GM23338 (cell line): ENCODE measurements around the gene CFAP300. TPM values are rescaled to one million over a fixed set of nuclear protein-coding genes. Genes with fewer than 3 reads are reported as not detected.

ENCODE experiments used
- ATAC-seq: fragments of 200-7000 bp; cut with Tn5 transposase; 3 replicates; pipeline ENCODE4 v1.9.1; 2020
- DNase-seq: peaks from one replicate; pipeline ENCODE4 v3.0.0-alpha.2; 2015; ENCODE audit warnings: low spot score
- H2AFZ ChIP-seq: fragments of 200-600 bp; sonication (generic); 2 replicates; pipeline ENCODE4 v1.8.0; 2016; ENCODE audit warnings: antibody characterized with exemption, mild to moderate bottlenecking, moderate library complexity
- H3F3A ChIP-seq: fragments of 200-600 bp; sonication (generic); replicated peaks from 2 replicates; pipeline ENCODE4 v1.8.0; 2017; ENCODE audit warnings: antibody characterized with exemption, mixed run types, low read depth
- H3K27ac ChIP-seq: fragments of 200-600 bp; sonication (generic); 2 replicates; pipeline ENCODE4 v1.6.1; 2016; ENCODE audit warnings: low read depth
- H3K27me3 ChIP-seq: fragments of 200-600 bp; sonication (generic); 2 replicates; pipeline ENCODE4 v1.8.0; 2016; ENCODE audit warnings: mild to moderate bottlenecking, mixed run types, moderate library complexity; ENCODE audit not compliant: insufficient read depth
- H3K36me3 ChIP-seq: fragments of 200-600 bp; sonication (generic); 2 replicates; pipeline ENCODE4 v1.8.0; 2016; ENCODE audit warnings: mild to moderate bottlenecking; ENCODE audit not compliant: insufficient read depth
- H3K4me1 ChIP-seq: fragments of 200-600 bp; sonication (generic); 2 replicates; pipeline ENCODE4 v1.8.0; 2016; ENCODE audit warnings: mild to moderate bottlenecking, moderate library complexity; ENCODE audit not compliant: insufficient read depth
- H3K4me2 ChIP-seq: fragments of 200-600 bp; sonication (generic); 2 replicates; pipeline ENCODE4 v1.7.1; 2017; ENCODE audit warnings: mixed run types
- H3K4me3 ChIP-seq: fragments of 200-600 bp; sonication (generic); 2 replicates; pipeline ENCODE4 v1.6.1; 2016; ENCODE audit warnings: mixed run types
- H3K79me2 ChIP-seq: fragments of 200-600 bp; sonication (generic); replicated peaks from 2 replicates; pipeline ENCODE4 v1.8.0; 2017; ENCODE audit warnings: mild to moderate bottlenecking; ENCODE audit not compliant: insufficient read depth
- H3K9me2 ChIP-seq: fragments of 200-600 bp; sonication (generic); 2 replicates; pipeline ENCODE4 v1.8.0; 2017; ENCODE audit not compliant: insufficient read depth
- H4K20me1 ChIP-seq: fragments of 200-600 bp; sonication (generic); replicated peaks from 2 replicates; pipeline ENCODE4 v1.8.0; 2017; ENCODE audit warnings: mild to moderate bottlenecking; ENCODE audit not compliant: insufficient read depth
- H3K27ac Mint-ChIP-seq: 2 replicates; pipeline ENCODE4 v1.8.0; 2020; ENCODE audit warnings: inconsistent platforms, mild to moderate bottlenecking, moderate library complexity, mixed read lengths
- H3K27me3 Mint-ChIP-seq: 3 replicates; pipeline ENCODE4 v1.8.0; 2022; ENCODE audit warnings: low read depth, mild to moderate bottlenecking, moderate library complexity, mixed read lengths, inconsistent platforms; ENCODE audit not compliant: insufficient read depth, poor library complexity
- H3K36me3 Mint-ChIP-seq: 3 replicates; pipeline ENCODE4 v1.8.0; 2021; ENCODE audit warnings: low read depth, mild to moderate bottlenecking, inconsistent platforms, moderate library complexity, mixed read lengths
- H3K4me1 Mint-ChIP-seq: 3 replicates; pipeline ENCODE4 v1.8.0; 2020; ENCODE audit warnings: mild to moderate bottlenecking, inconsistent platforms, mixed read lengths
- H3K4me3 Mint-ChIP-seq: 3 replicates; pipeline ENCODE4 v1.8.0; 2021; ENCODE audit warnings: moderate library complexity, mild to moderate bottlenecking, inconsistent platforms, mixed read lengths
- H3K9me3 Mint-ChIP-seq: 3 replicates; pipeline ENCODE4 v1.8.0; 2020; ENCODE audit warnings: moderate library complexity, mild to moderate bottlenecking, inconsistent platforms, mixed read lengths
- CREB1 ChIP-seq: fragments of 250-450 bp; sonication (Bioruptor Pico); IDR thresholded peaks from 2 replicates; pipeline ENCODE4 v1.5.0; 2020; ENCODE audit warnings: low read depth, mild to moderate bottlenecking, moderate library complexity
- EZH2 ChIP-seq: fragments of 200-600 bp; sonication (generic); IDR thresholded peaks from one replicate; pipeline ENCODE4 v1.8.0; 2017; ENCODE audit warnings: antibody characterized with exemption, mild to moderate bottlenecking, low read depth; ENCODE audit not compliant: unreplicated experiment
- EZH2phosphoT487 ChIP-seq: fragments of 200-600 bp; sonication (generic); IDR thresholded peaks from one replicate; pipeline ENCODE4 v1.8.1; 2018; ENCODE audit warnings: antibody characterized with exemption; ENCODE audit not compliant: unreplicated experiment
- JUNB ChIP-seq: IDR thresholded peaks from one replicate; pipeline ENCODE4 v1.6.1; 2016; ENCODE audit warnings: antibody characterized with exemption; ENCODE audit not compliant: unreplicated experiment
- NANOG ChIP-seq: IDR thresholded peaks from 2 replicates; pipeline ENCODE4 v1.6.1; 2016; ENCODE audit warnings: antibody characterized with exemption, borderline replicate concordance
- POLR2AphosphoS5 ChIP-seq: IDR thresholded peaks from 2 replicates; pipeline ENCODE4 v1.6.1; 2016; ENCODE audit warnings: antibody characterized with exemption, low read depth
- STAT1 ChIP-seq: IDR thresholded peaks from one replicate; pipeline ENCODE4 v1.6.1; 2016; ENCODE audit warnings: antibody characterized with exemption; ENCODE audit not compliant: unreplicated experiment
- ZNF114 ChIP-seq: fragments of 250-450 bp; sonication (Bioruptor Pico); IDR thresholded peaks from 2 replicates; pipeline ENCODE4 v1.5.0; 2020; ENCODE audit warnings: mild to moderate bottlenecking, moderate library complexity
- ZNF331 ChIP-seq: fragments of 250-450 bp; sonication (Bioruptor Pico); IDR thresholded peaks from 2 replicates; pipeline ENCODE4 v1.5.0; 2020; ENCODE audit warnings: low read depth, mild to moderate bottlenecking, moderate library complexity
- polyA plus RNA-seq: library from polyadenylated mRNA; unstranded; fragments of >200 nt; fragmentation: Nextera tagmentation; extraction: Ambion mirVana; gene quantifications from 2 replicates; pipeline ENCODE4 v1.2.1, GENCODE V29; 2016
- total RNA-seq: library from RNA; depleted of rRNA; stranded (reverse); fragments of >200 nt; shearing (Covaris generic); gene quantifications from 2 replicates; pipeline ENCODE4 v1.2.3, GENCODE V29; 2014
- TF ChIP-seq, protein P1 (sequence below): IDR thresholded peaks from one replicate; pipeline ENCODE4 v1.6.1; 2018; ENCODE audit warnings: antibody characterized with exemption; ENCODE audit not compliant: unreplicated experiment
- TF ChIP-seq, protein P2 (sequence below): IDR thresholded peaks from 2 replicates; pipeline ENCODE4 v1.6.1; 2016; ENCODE audit warnings: antibody characterized with exemption
- TF ChIP-seq, protein P3 (sequence below): fragments of 250-450 bp; sonication (Bioruptor Pico); IDR thresholded peaks from 2 replicates; pipeline ENCODE4 v1.5.0; 2020; ENCODE audit warnings: mild to moderate bottlenecking, moderate library complexity
- TF ChIP-seq, protein P4 (sequence below), 2 experiments: fragments of 200-600 bp in 1 of 2; sonication (generic) in 1 of 2; conservative IDR thresholded peaks; 2 replicates each; pipeline versions ENCODE4 v1.5.1 to v1.6.1; 2016 to 2017; ENCODE audit warnings: antibody characterized with exemption in 2 of 2, low read depth in 2 of 2, mild to moderate bottlenecking in 2 of 2, moderate library complexity in 1 of 2

Gene CFAP300
- total and polyA plus RNA-seq, 2 experiments from 2014 or later: 1.4 to 6.0 TPM

DNA sequence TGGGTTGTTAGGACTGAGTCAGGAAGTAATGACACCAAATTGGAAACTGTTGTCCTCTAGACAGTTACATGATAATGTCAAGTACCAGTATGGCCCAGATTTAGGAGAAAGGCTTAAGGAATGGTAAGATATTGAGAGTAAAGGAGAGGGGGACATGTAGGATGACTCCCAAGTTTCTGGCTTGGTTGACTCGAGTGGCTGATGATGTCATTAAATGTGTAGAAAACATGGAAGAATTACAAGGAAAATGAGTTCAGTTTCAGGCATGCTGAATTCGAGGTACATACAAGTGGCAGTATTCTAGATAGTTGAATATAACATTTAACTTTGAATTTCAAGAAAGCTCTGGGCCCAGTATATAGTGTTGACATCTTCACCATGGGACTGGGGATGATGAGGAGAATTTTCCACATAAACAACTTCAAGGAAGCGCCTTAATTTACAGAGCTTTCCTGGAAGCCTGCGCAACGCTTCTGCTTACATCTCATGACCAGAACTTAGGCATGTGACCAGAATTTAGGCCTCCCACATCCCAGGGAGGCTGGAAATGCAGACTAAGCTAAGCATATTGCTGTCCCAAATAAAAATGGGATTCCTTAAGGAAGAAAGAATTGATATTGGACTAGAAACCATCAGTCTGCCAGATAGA lies 3.8 kb downstream of the CFAP300 start:
- Mint-ChIP-seq H3K9me3 (no peaks in the 10 kb centered on the region), H3K27ac (no peak overlapping the region), H3K27me3 (peaks cover 5% of the 10 kb centered on the region), H3K36me3 (no peaks in the 10 kb centered on the region), H3K4me1 (peaks cover 12% of the 10 kb centered on the region), H3K4me3 (no peak overlapping the region)
- no peaks in the 10 kb centered on the region for H3K79me2 ChIP-seq
- H3K27ac ChIP-seq: no peak overlapping the region
- no peak overlapping the region for H3K4me3 ChIP-seq
- no peak overlapping the region for H2AFZ ChIP-seq
- DNase-seq: no peak
- no peak for ATAC-seq
- H3K27me3 ChIP-seq: peaks cover 12% of the 10 kb centered on the region
- TF ChIP-seq CREB1 (CRISPR knock-in tag) (no peak), EZH2 (no peak), ZNF114 (CRISPR knock-in tag) (no peak), EZH2phosphoT487 (no peak), POLR2AphosphoS5 (no peak), NANOG (no peak), ZNF331 (CRISPR knock-in tag) (no peak), JUNB (no peak), STAT1 (no peak)
- TF ChIP-seq, protein P1, sequence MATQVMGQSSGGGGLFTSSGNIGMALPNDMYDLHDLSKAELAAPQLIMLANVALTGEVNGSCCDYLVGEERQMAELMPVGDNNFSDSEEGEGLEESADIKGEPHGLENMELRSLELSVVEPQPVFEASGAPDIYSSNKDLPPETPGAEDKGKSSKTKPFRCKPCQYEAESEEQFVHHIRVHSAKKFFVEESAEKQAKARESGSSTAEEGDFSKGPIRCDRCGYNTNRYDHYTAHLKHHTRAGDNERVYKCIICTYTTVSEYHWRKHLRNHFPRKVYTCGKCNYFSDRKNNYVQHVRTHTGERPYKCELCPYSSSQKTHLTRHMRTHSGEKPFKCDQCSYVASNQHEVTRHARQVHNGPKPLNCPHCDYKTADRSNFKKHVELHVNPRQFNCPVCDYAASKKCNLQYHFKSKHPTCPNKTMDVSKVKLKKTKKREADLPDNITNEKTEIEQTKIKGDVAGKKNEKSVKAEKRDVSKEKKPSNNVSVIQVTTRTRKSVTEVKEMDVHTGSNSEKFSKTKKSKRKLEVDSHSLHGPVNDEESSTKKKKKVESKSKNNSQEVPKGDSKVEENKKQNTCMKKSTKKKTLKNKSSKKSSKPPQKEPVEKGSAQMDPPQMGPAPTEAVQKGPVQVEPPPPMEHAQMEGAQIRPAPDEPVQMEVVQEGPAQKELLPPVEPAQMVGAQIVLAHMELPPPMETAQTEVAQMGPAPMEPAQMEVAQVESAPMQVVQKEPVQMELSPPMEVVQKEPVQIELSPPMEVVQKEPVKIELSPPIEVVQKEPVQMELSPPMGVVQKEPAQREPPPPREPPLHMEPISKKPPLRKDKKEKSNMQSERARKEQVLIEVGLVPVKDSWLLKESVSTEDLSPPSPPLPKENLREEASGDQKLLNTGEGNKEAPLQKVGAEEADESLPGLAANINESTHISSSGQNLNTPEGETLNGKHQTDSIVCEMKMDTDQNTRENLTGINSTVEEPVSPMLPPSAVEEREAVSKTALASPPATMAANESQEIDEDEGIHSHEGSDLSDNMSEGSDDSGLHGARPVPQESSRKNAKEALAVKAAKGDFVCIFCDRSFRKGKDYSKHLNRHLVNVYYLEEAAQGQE: no peak
- TF ChIP-seq, protein P2, sequence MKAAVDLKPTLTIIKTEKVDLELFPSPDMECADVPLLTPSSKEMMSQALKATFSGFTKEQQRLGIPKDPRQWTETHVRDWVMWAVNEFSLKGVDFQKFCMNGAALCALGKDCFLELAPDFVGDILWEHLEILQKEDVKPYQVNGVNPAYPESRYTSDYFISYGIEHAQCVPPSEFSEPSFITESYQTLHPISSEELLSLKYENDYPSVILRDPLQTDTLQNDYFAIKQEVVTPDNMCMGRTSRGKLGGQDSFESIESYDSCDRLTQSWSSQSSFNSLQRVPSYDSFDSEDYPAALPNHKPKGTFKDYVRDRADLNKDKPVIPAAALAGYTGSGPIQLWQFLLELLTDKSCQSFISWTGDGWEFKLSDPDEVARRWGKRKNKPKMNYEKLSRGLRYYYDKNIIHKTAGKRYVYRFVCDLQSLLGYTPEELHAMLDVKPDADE: no peak
- TF ChIP-seq, protein P3, sequence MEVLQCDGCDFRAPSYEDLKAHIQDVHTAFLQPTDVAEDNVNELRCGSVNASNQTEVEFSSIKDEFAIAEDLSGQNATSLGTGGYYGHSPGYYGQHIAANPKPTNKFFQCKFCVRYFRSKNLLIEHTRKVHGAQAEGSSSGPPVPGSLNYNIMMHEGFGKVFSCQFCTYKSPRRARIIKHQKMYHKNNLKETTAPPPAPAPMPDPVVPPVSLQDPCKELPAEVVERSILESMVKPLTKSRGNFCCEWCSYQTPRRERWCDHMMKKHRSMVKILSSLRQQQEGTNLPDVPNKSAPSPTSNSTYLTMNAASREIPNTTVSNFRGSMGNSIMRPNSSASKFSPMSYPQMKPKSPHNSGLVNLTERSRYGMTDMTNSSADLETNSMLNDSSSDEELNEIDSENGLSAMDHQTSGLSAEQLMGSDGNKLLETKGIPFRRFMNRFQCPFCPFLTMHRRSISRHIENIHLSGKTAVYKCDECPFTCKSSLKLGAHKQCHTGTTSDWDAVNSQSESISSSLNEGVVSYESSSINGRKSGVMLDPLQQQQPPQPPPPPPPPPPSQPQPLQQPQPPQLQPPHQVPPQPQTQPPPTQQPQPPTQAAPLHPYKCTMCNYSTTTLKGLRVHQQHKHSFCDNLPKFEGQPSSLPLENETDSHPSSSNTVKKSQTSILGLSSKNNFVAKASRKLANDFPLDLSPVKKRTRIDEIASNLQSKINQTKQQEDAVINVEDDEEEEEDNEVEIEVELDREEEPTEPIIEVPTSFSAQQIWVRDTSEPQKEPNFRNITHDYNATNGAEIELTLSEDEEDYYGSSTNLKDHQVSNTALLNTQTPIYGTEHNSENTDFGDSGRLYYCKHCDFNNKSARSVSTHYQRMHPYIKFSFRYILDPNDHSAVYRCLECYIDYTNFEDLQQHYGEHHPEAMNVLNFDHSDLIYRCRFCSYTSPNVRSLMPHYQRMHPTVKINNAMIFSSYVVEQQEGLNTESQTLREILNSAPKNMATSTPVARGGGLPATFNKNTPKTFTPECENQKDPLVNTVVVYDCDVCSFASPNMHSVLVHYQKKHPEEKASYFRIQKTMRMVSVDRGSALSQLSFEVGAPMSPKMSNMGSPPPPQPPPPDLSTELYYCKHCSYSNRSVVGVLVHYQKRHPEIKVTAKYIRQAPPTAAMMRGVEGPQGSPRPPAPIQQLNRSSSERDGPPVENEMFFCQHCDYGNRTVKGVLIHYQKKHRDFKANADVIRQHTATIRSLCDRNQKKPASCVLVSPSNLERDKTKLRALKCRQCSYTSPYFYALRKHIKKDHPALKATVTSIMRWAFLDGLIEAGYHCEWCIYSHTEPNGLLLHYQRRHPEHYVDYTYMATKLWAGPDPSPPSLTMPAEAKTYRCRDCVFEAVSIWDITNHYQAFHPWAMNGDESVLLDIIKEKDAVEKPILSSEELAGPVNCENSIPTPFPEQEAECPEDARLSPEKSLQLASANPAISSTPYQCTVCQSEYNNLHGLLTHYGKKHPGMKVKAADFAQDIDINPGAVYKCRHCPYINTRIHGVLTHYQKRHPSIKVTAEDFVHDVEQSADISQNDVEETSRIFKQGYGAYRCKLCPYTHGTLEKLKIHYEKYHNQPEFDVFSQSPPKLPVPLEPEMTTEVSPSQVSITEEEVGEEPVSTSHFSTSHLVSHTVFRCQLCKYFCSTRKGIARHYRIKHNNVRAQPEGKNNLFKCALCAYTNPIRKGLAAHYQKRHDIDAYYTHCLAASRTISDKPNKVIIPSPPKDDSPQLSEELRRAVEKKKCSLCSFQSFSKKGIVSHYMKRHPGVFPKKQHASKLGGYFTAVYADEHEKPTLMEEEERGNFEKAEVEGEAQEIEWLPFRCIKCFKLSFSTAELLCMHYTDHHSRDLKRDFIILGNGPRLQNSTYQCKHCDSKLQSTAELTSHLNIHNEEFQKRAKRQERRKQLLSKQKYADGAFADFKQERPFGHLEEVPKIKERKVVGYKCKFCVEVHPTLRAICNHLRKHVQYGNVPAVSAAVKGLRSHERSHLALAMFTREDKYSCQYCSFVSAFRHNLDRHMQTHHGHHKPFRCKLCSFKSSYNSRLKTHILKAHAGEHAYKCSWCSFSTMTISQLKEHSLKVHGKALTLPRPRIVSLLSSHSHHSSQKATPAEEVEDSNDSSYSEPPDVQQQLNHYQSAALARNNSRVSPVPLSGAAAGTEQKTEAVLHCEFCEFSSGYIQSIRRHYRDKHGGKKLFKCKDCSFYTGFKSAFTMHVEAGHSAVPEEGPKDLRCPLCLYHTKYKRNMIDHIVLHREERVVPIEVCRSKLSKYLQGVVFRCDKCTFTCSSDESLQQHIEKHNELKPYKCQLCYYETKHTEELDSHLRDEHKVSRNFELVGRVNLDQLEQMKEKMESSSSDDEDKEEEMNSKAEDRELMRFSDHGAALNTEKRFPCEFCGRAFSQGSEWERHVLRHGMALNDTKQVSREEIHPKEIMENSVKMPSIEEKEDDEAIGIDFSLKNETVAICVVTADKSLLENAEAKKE (CRISPR knock-in tag): no peak
- TF ChIP-seq, protein P4, sequence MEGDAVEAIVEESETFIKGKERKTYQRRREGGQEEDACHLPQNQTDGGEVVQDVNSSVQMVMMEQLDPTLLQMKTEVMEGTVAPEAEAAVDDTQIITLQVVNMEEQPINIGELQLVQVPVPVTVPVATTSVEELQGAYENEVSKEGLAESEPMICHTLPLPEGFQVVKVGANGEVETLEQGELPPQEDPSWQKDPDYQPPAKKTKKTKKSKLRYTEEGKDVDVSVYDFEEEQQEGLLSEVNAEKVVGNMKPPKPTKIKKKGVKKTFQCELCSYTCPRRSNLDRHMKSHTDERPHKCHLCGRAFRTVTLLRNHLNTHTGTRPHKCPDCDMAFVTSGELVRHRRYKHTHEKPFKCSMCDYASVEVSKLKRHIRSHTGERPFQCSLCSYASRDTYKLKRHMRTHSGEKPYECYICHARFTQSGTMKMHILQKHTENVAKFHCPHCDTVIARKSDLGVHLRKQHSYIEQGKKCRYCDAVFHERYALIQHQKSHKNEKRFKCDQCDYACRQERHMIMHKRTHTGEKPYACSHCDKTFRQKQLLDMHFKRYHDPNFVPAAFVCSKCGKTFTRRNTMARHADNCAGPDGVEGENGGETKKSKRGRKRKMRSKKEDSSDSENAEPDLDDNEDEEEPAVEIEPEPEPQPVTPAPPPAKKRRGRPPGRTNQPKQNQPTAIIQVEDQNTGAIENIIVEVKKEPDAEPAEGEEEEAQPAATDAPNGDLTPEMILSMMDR (conservative IDR thresholded peaks at IDR 0.05; ENCODE audit: low read depth in 2 of 2): no peak
- H3K4me2 ChIP-seq: no peak overlapping the region
- H4K20me1 ChIP-seq: no peaks in the 10 kb centered on the region
- no peaks in the 10 kb centered on the region for H3F3A ChIP-seq
- no peaks in the 10 kb centered on the region for H3K36me3 ChIP-seq
- H3K4me1 ChIP-seq: peaks cover 10% of the 10 kb centered on the region
- no peaks in the 10 kb centered on the region for H3K9me2 ChIP-seq
